ENCODE data around the gene EPB41L5.
A peak's percentile ranks its signal among the peaks of the same experiment; 100 is the strongest.

The EPB41L5 gene

GRCh38 chr2:120223034-120223912 is 210.4 kb downstream of the EPB41L5 start, which contains the start of gene TMEM185B:
TMEM185B (minus strand) TSS chr2:120223400; CDS start chr2:120222976, 424 bp downstream.
- peak; percentile 87 for DNase-seq (ENCODE audit: low read depth)
- TF ChIP-seq CTCF (IDR thresholded peaks at IDR 0.05; ENCODE audit: insufficient read depth, low read depth, low read length, missing control alignments) = peak; percentile 48
- peak within 1 kb of the TSS; percentile 54 for H3K4me3 ChIP-seq (ENCODE audit: low read length)

- no peak for DNase-seq (ENCODE audit: low read depth)
- peak overlapping the region; percentile 54 for H3K4me3 ChIP-seq (ENCODE audit: low read length)
- TF ChIP-seq CTCF (IDR thresholded peaks at IDR 0.05; ENCODE audit: insufficient read depth, low read depth, low read length, missing control alignments) = no peak
Measured at GRCh38 chr2:120224256-120224655, 211.4 kb downstream of the EPB41L5 start.

GRCh38 chr2:120224735-120225548 is 212.1 kb downstream of the EPB41L5 start:
- no peak for DNase-seq (ENCODE audit: low read depth)
- no peak for TF ChIP-seq CTCF (IDR thresholded peaks at IDR 0.05; ENCODE audit: insufficient read depth, low read depth, low read length, missing control alignments)
- no peak overlapping the region for H3K4me3 ChIP-seq (ENCODE audit: low read length)

- TF ChIP-seq CTCF (IDR thresholded peaks at IDR 0.05; ENCODE audit: insufficient read depth, low read depth, low read length, missing control alignments) = no peak
- H3K4me3 ChIP-seq (ENCODE audit: low read length) = no peak overlapping the region
- no peak for DNase-seq (ENCODE audit: low read depth)
Measured at GRCh38 chr2:120225549-120226065, 212.7 kb downstream of the EPB41L5 start.

- DNase-seq (ENCODE audit: low read depth) = no peak
- no peak overlapping the region for H3K4me3 ChIP-seq (ENCODE audit: low read length)
- no peak for TF ChIP-seq CTCF (IDR thresholded peaks at IDR 0.05; ENCODE audit: insufficient read depth, low read depth, low read length, missing control alignments)
Measured at GRCh38 chr2:120226316-120226715, 213.4 kb downstream of the EPB41L5 start.

GRCh38 chr2:120227111-120227991 is 214.5 kb downstream of the EPB41L5 start:
- DNase-seq (ENCODE audit: low read depth) = peak; percentile 84
- no peak for TF ChIP-seq CTCF (IDR thresholded peaks at IDR 0.05; ENCODE audit: insufficient read depth, low read depth, low read length, missing control alignments)
- no peak overlapping the region for H3K4me3 ChIP-seq (ENCODE audit: low read length)

Data from epithelial cell of esophagus (primary cell).